Hepatocyte (in vitro differentiated cells): Measurements from ENCODE around the gene MAGI1.

Experiments
- CTCF ChIP-seq: fragments of 200-600 bp; sonication (generic); IDR thresholded peaks from 2 replicates; pipeline ENCODE4 v1.5.1; 2016; ENCODE audit warnings: antibody characterized with exemption, mild to moderate bottlenecking; ENCODE audit not compliant: poor library complexity
- EZH2 ChIP-seq: fragments of 200-600 bp; sonication (generic); IDR thresholded peaks from 2 replicates; pipeline ENCODE4 v1.6.1; 2016; ENCODE audit warnings: antibody characterized with exemption, mild to moderate bottlenecking, borderline replicate concordance

- no peak for TF ChIP-seq EZH2
- no peak for TF ChIP-seq CTCF
Observed at GRCh38 chr3:65343736-65344135, 695.0 kb downstream of the MAGI1 start.
